GM18520 (cell line): ENCODE results near the gene COPB1.

Experiments
- ATAC-seq: cut with Tn5 transposase; IDR thresholded peaks from one replicate; pipeline ENCODE4 v1.9.1; 2021; ENCODE audit not compliant: unreplicated experiment

The COPB1 gene

DNA sequence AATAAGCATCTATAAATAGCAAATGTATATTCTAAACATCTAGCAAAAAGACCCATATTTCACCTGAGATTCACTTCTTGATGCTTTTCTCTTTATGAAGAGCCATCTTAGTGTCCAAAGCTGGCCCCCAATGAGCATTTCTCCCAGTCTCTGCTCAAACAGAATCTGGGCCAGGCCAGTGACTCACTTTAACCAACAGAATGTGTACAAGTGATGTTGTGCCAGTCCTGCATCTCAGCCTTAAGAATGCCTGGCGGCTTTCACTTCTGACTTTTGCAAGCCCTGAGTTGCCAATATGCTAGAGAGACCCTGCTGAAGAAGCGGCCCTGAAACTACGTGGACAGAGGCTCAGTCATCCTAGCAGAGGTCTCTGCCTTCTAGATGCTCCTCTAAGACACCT, 6.9 kb upstream of the COPB1 start:
- ATAC-seq: no peak

DNA sequence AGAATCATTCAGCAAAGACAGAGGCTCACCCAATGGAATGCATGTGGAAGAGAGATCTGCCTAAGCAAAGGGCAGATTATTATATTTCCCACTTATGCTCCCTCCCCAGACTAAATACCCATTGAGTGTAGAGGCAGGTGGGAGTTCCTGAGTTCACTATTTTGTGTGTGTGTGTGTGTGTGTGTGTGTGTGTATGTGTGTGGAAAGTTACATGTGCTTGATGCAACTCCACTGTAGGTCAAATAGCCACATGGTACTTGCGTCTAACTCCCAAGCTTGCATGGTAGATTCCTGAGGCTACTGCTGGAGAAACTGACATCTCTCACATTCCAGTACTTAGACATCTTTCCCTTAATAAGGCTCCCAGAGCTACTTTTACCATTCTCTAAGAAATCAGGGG, 3.4 kb upstream of the COPB1 start:
- no peak for ATAC-seq

DNA sequence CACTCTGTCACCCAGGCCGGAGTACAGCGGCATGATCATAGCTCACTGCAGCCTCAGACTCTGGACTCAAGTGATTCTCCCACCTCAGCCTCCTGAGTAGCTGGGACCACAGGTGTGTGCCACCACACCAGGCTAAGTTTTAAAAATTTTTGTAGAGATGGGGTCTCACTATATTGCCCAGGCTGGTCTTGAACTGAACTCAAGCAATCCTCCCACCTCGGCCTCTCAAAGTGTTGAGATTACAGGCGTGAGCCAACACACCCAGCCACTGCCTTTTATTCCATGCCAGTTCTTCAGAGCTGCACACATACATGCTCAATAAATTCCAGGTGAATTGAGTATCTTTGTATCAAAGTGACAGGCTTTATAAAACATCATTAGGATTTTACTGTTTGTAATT, 2.4 kb upstream of the COPB1 start:
- ATAC-seq: no peak

DNA sequence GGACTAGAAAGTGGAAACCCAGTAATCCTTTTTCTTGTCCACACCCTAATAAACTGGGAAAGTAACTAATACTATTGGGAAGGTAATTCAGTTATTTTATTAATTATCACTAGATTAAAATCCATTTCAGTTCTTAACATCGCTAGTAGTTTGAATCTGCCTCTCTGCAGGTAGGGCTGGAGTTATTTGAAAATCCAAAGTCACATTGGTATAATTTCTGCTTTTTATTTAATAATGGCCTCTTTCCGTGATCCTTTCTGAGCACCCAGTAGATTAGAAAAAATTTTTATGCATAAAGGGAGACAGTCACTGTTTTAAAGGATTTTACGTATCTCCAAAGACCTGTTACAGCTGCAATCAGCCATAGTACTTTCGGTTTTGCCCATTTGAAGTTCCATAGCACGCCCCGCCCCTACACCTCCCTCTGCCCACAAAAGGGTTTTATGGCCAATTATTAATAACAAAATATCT, 605 bp upstream of the COPB1 start:
- ATAC-seq: peak; percentile 28

DNA sequence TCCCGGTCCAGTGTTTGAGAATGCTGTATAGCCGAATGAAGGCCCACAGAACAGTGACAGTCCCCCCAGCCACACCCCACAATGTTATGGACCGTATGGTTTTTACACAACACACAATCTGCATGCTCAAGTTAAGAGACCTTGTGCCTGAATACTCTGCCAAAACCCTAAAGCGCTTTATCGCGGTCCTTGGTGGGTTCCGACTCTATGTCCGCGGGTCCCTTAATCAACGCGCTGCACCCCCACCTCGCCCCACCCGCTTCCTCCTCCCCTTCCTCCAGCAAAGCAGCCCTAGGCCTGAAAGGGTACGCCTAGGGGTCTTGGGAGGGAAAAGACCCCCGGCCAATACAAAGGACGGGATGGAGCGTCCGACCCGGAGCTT, 442 bp downstream of the COPB1 start:
- no peak for ATAC-seq

DNA sequence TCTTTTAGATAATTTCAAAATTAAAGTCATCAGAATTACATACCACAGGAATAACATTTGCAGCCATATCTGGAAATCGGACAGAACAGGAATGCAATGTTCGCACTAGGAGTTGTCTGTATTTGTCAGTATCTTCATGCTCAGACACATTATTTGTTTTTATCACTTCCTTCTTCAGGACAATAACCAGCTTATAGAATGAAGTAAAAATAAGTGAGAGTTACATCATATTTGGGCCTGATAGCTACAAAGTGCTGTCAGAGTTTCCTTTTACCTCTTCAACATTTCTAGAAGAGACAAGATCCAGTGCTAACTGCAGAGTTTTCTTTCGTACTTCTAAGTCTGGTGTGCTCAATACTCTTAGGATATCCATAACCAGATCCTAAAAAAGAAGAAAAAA, 18.9 kb downstream of the COPB1 start:
- ATAC-seq: no peak

DNA sequence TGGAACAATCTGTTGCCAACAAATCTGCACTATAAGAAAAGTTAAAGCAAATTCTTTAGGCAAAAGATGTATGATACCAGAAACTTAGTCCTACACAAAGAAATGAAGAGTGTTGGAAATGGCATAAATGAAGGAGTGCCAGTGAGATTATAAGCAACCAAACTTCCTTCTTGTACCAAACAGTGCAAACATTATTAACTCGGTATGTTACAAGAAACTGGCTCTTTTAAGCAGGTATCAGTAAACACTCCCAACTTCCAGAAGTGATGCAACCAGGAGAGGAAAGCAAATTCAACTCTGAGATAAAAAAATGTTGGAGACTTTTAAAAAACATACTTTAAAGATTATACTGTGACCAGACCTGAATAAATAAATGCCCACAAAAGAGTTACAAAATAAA, 28.5 kb downstream of the COPB1 start:
- no peak for ATAC-seq

DNA sequence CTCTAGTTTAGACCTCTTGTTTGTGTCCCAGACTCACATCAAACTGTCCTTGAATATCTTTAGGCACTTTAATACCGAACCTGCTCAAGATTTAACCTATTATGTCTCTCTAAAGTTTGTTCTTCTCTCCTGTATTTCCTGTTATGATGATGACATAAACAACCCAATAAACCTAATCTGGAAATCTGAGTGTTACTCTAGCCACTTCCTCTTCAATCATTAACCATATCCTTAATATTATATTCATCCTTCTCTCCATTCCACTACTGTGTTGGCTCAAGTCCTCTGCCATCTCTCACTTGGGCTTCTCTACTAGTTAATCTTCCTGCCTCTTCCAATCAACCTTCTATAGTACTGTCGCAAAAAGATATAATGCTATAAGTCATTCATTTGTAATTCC, 36.0 kb downstream of the COPB1 start:
- ATAC-seq: no peak

DNA sequence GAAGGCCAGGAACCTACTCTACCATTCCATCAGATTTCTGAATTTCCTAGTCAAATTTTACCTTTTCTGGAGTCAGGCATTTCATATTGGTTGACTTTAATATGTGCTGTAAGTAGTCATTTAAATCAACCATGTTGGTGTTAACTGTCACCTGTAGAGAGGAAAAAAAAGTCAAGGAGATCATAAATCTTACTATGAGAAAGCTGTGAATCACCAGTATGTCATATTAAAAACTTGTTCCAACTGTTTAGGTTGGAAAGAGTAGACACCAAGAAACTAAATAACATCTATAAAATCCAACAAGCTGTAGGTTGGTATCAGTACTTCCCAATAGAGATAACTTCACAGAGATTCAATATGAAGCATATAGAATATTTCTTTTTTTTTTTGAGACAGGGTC, 39.5 kb downstream of the COPB1 start:
- ATAC-seq: no peak

DNA sequence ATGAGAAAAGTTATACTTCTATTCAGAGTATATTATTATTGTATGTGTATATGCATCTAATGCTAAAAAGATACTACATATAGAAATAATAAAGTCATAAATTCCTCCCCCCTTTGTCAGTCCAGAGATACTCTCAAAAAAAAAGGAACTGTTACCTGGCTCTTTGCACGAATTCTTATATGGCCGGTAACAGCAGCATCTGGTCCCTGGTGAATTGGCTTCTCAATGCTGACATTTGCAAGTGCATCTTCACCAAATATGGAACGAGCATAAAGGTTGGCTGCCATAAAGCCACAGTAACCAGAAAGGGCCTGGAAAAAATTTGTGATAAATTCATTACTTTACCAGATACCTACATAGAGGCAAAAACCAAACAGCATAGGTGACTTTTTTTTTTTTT, 41.2 kb downstream of the COPB1 start:
- ATAC-seq: no peak

DNA sequence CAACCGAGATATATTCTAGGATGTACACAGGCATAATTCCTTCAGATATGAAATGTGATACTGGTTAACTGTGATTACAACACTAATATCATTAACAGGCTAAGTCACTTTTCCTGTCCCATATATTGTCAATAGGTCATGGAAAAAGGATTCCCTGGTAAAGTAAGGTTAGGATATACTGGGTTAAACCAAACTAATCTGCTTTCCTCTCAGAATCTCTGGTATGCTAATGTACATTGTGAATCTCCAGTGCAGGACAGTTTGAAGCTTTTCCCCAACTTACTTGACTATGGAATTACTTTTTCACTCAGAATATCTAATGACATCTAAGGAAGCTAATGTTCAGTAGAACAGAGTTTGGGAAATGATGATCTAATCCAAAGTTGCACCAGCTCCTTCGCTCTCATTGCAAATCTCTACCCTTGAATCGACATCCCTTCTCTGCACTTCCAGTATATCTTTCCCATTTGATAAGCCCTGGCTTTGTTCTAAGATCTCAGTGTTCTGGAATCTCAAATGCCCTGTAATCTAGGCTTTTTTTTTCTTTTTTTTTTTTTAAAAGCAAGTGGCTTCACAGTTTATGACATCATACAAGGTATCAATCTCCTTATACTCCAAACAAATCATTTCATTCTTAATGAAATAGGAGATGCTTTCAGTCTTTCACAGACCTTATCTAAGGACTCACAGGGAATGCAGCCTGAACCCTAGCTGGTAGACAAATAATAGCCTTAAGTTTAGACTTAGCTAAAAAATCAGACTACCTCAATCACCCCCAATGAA, 43.8 kb downstream of the COPB1 start:
- no peak for ATAC-seq

DNA sequence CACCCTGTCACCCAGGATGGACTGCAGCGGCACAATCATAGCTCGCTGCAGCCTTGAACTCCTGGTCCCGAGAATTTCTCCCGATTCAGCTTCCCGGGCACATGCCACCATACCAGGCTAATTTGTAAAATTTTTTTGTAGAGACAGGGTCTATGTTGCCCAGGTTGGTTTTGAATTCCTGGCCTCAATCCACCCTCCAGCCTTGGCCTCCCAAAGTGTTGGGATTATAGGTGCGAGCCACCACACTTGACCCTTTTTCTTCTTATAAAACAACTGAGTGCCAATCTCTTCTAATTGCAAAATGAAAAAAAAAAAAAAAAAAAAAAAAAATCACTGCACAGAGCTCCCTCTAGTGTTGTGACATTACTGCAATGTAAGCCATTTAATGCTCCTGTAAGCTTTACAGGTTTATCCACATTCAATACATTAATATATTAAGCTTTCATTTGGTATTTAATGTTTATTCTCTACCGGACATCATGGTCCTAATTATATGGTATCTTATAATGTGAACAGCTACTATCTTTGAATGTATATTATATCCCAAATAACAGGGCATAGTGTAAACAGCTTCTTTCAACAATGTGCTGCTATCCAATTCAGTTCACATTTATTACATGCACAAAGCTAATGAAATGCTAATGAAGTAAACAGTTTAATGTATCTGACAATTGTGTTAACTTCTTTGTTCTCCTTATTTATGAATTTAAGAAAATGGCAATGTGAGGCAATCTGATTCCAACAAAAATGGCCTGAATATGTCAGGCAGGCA, 44.6 kb downstream of the COPB1 start:
- ATAC-seq: no peak

DNA sequence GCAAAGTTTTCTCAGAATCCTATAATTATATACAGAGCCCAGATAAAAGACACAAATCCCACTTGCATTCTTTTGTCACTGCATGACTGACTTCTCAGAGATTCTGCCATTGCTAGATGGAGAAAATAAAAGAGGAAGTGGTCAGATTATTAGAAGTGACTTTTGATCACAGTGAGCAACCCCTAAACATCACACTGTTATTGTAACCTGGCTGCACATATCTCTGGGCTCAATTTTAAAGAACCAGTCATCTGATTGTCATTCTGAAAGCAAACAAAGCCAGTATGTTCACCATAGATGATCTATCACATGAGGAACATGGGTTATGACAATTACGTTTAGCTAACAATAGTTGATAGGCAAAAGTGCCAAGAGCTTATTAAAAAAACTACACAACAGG, 47.8 kb downstream of the COPB1 start:
- ATAC-seq: no peak

DNA sequence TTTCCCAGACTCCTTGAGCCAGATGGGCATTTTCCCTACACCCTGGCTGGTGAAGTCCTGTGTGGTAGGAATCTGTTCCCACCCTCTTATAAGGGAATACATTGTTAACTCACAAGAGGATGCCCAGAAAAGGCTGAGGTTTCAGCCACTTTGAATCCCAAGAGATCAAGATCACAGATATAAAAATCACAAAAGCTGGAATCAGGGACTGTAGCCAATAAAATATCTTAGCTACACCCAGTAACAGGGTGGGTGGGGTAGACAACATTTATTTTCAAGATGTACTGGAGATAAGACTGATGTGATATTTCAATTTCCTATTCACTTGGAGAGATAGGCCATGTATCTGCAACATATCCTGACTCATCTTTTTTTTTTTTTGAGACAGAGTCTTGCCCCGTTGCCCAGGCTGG, 50.3 kb downstream of the COPB1 start:
- no peak for ATAC-seq

DNA sequence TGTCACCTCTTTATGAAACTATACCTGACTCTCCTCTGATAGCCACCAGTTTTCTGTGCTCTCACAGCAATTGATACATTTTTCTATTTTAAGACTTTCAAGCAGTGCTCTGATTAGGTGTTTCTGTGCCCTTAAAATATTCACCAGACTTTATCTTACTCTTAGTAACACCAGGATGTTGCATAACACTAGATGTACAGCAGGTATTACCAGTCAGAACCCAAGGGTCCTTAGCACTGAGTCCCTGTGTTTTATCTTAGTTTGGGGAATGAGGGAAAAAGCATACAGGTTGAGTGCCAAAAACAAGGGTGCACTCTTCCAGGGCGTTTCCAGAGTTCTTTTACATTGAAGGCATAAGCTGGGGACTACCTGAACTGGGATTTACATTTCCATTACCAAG, 51.4 kb downstream of the COPB1 start:
- no peak for ATAC-seq

DNA sequence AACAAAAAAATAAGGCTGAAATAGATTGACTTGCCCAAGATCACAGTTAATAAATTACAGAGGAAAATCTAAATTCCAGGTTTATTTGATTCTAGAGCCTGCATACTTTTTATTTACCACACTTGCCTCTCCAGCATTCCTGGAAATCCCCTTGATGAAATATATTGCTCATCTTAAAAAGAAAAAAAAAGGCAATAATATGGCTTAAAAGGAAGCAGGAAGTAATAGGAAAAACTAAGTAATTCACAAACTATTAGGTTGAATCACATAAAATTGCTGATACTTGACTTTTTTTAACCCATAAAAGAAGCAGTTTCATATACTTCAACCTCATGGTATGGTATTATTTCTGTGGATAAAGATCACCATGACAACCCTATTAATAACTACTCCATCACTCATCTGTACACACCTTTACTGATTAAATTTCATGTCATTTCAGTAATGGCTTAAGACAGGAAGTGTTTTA, 52.9 kb downstream of the COPB1 start:
- no peak for ATAC-seq

DNA sequence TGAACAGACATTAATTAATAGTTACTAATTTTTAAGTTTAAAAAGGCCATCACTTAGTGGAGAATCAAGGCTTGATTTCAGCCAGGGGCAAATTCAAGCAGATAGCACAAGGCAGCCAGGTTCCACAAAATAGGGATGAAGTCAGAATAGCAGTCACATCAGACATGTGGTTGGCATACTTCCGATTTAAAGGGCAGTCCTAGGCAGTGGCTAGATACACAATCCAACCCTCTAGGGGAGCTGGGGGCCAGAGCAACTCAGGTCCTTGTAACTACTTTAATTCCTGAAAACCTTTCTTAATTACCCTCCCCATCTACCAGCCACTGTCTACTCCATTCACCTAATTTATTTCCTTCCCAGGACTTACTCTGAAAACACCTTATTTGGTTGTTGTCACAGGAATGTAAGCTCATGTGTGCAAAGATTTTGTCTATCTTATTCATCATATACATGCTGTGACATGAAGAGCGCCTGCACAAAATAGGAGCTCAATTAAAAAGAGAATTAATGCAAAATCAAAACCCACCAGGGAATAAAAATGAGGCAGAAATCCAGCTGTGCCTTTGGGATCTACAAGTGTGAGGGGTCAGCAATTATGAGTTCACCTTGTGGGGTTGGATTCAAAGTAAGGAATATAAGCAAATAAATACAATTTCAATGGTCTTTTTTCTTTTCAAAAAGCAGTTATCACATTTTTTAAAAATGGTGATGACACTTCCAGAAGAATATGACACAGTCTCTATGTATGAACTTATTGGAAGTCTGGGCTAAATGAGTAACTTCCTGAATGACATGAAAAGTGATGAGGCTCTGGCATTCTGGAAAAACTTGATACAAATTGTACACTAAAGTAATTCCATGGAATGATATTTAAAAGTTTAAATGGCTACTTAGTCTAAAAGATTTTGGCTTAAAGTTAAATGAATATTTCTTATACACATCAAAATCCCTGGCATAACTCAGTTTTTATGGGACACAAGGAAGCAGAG, 53.8 kb downstream of the COPB1 start:
- ATAC-seq: no peak

DNA sequence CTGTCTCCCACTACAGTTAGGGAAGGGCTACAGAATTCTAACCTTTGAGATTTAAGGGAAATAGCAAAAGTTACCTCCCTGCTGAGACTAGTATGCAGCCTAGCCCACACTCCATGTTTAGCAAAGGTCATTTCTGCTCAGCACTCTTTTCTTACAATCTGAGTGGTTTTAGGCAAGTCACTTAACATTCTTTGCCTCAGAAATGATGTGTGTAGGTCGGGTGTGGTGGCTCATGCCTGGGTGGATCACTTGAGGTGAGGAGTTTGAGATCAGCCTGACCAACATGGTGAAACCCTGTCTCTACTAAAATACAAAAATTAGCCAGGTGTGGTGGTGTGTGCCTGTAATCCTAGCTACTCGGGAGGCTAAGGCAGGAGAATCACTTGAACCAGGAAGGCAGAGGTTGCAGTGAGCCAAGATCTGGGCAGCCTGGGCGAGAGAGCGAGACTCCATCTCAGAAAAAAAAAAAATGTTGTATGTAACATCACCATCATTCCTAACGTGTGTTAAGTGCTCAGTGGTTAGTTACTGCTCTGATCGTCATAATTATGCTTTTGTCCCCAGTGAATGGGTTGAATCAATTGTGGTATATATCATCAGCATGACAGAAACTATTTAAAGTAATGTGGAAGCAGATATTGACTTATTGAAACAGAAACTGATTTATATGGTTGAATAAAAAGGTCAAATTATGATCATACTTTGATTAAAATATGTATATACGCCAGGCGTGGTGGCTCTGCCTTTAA, 55.0 kb downstream of the COPB1 start:
- no peak for ATAC-seq

DNA sequence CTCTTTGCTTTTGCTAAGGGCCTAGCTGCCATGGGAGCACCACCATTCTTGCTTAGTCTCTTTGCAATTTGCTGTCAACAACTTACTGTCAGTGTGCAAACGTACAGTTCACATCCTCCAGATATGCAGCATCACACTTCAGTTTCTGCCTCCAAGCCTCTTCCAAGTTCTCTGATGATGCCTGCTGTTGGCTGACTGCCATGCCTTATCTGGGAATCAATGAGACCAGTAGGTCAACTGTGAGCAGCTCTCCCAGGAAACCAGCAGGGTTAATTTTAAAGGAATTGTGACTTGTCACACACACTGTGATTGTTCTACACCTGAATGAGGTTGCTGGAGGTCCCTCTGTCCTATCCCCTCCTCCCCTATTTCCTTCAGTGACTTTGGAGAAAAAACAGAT, 56.0 kb downstream of the COPB1 start:
- ATAC-seq: no peak

DNA sequence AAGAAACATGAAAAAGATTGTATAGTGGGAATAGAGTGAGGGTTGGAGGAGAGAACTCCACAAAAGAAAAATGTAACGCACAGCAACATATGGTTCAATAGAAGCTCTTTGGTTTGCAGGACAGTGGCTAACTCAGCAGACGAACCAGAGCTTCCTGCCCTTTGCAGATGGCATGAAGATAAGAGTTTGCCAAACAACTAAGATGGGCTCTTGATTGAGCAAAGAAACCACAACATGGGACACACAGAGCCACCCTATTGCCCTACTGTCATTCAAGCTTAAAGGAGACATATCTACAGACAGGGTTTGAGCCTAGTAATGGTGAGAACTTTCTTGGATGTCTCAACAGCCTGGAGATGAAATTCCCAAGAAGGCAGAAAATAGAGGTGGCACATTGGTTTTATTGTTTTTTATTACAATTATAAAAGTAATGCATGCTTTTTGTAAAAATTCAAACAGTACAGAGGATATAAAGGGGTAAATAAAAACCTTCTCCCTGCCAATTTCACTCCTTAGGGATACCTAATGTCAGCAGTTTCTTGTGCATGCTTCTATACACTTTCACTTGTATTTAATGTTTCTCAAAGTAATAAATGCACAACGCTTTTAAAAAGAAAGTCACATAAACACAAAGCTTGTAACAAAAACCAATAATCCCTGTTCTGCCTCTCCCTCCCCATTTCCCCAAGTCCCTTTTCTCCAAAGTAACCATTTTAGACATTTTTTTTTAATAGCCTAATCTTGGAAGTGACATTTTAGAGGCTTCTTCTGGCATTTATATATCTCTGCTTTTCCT, 63.7 kb downstream of the COPB1 start:
- ATAC-seq: no peak
